Tibial nerve (tissue), 4 donors: Measurements from ENCODE around the gene EFCAB12. TPM values are rescaled to one million over a fixed set of nuclear protein-coding genes. Genes with fewer than 3 reads are reported as not detected.
A peak's percentile ranks its signal among the peaks of the same experiment; 100 is the strongest.

Experiments used
- DNase-seq, 2 donors: peaks; one replicate each; pipeline ENCODE4 v3.0.0-alpha.2; 2019; ENCODE audit warnings: low spot score in 2 of 2
- H3K27ac ChIP-seq, 4 donors: fragments of 200-600 bp; sonication (generic) in 3 of 4; one replicate each; pipeline ENCODE4 v1.5.1; 2017 to 2019; ENCODE audit warnings: mild to moderate bottlenecking in 1 of 4
- H3K27me3 ChIP-seq, 2 donors: fragments of 200-600 bp; sonication (generic) in 1 of 2; one replicate each; pipeline versions ENCODE4 v1.5.1 to v1.6.0; 2017 to 2019
- H3K36me3 ChIP-seq, 3 donors: fragments of 200-600 bp; sonication (generic); one replicate each; pipeline ENCODE4 v1.5.1; 2018 to 2019
- H3K4me1 ChIP-seq, 4 donors: fragments of 200-600 bp; sonication (generic) in 3 of 4; one replicate each; pipeline ENCODE4 v1.5.1; 2017 to 2019
- H3K4me3 ChIP-seq, 4 donors: fragments of 200-600 bp; sonication (generic) in 3 of 4; one replicate each; pipeline ENCODE4 v1.5.1; 2017 to 2019; ENCODE audit warnings: mild to moderate bottlenecking in 1 of 4, moderate library complexity in 1 of 4
- H3K9me3 ChIP-seq, 4 donors: fragments of 200-600 bp; sonication (generic) in 3 of 4; one replicate each; pipeline ENCODE4 v1.5.1; 2017 to 2019
- EP300 ChIP-seq, 2 donors: sonication (generic); formaldehyde crosslinking; IDR thresholded peaks; one replicate each; pipeline ENCODE4 v1.6.1; 2017; ENCODE audit warnings: antibody characterized with exemption in 2 of 2, mild to moderate bottlenecking in 1 of 2
- POLR2A ChIP-seq, 2 donors: fragments of 450-650 bp; IDR thresholded peaks; one replicate each; pipeline ENCODE4 v1.6.1; 2017; ENCODE audit warnings: antibody characterized with exemption in 2 of 2, mild to moderate bottlenecking in 2 of 2, moderate library complexity in 2 of 2
- WGBS, 2 donors: methylation state at CpG; one replicate each; pipeline ENCODE4 v1.1.5; 2018; 5-methylcytosine and 5-hydroxymethylcytosine counted together
- total RNA-seq, 4 donors: library from RNA; depleted of rRNA; stranded (reverse); fragments of >200 nt; gene quantifications; one replicate each; pipeline ENCODE4 v1.1.0, GENCODE V29; 2016
- TF ChIP-seq, protein P1 (sequence below), 5 experiments: fragments of 200-600 bp in 3 of 5; fragments of 450-650 bp in 2 of 5; sonication (generic) in 3 of 5; IDR thresholded peaks; one replicate each; pipeline ENCODE4 v1.5.1; 2016 to 2019; ENCODE audit warnings: antibody characterized with exemption in 5 of 5, mild to moderate bottlenecking in 3 of 5, moderate library complexity in 2 of 5

Gene EFCAB12
- total RNA-seq, 4 donors from 2014 or later: 0.22 to 2.2 (median 0.46) TPM

GRCh38 chr3:129358772-129359371, 69.6 kb downstream of the EFCAB12 start:
- H3K36me3 ChIP-seq: no peaks in the 10 kb centered on the region
- no peak for TF ChIP-seq EP300 (IDR thresholded peaks at IDR 0.05)
- TF ChIP-seq, protein P1, sequence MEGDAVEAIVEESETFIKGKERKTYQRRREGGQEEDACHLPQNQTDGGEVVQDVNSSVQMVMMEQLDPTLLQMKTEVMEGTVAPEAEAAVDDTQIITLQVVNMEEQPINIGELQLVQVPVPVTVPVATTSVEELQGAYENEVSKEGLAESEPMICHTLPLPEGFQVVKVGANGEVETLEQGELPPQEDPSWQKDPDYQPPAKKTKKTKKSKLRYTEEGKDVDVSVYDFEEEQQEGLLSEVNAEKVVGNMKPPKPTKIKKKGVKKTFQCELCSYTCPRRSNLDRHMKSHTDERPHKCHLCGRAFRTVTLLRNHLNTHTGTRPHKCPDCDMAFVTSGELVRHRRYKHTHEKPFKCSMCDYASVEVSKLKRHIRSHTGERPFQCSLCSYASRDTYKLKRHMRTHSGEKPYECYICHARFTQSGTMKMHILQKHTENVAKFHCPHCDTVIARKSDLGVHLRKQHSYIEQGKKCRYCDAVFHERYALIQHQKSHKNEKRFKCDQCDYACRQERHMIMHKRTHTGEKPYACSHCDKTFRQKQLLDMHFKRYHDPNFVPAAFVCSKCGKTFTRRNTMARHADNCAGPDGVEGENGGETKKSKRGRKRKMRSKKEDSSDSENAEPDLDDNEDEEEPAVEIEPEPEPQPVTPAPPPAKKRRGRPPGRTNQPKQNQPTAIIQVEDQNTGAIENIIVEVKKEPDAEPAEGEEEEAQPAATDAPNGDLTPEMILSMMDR (IDR thresholded peaks at IDR 0.05): no peak
- TF ChIP-seq POLR2A (IDR thresholded peaks at IDR 0.05): no peak
- H3K27me3 ChIP-seq: no peaks in the 10 kb centered on the region
- no peaks in the 10 kb centered on the region for H3K4me1 ChIP-seq
- H3K4me3 ChIP-seq: no peak overlapping the region
- H3K27ac ChIP-seq: no peak overlapping the region
- no peaks in the 10 kb centered on the region for H3K9me3 ChIP-seq
- whole genome bisulfite sequencing, 2 donors: 56 to 70% methylated on average over 17 to 18 of the region's 18 CpGs
- DNase-seq: no peak

DNA sequence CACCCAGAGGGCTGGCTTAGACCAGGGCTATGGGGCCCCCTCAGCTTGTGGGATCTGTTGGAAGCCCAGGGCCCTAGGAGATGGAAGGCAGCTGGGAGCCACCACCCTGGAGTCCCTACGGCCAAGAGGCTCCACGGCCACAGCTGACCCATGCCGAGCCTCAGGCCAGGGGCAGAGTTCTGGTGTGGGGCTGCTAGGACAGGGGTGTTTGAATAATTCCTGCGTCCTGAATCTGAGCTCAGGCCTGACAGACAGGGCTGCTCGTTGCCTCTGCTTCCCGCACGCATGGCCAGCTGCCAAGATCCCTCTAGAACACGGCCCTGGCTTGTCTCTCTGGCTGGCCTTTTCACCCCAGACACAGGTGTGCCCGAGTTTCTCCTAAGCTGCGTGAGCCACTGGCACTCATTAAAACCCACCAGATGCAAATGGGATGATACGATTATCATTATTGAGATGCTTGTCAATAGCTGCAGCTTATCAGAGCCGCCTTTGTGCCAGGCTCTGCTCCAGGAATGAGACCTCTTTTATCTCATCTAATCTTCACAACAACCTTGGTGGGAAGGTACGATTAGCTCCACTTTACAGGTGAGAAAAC, 70.2 kb downstream of the EFCAB12 start:
- TF ChIP-seq EP300 (IDR thresholded peaks at IDR 0.05) (no peak), POLR2A (IDR thresholded peaks at IDR 0.05) (no peak)
- TF ChIP-seq, protein P1 (IDR thresholded peaks at IDR 0.05): no peak
- Histone ChIP-seq H3K9me3 (no peaks in the 10 kb centered on the region), H3K36me3 (no peaks in the 10 kb centered on the region), H3K27ac (no peak overlapping the region), H3K4me3 (no peak overlapping the region), H3K4me1 (no peaks in the 10 kb centered on the region), H3K27me3 (no peaks in the 10 kb centered on the region)
- 59 to 65% methylated on average over 9 to 12 of the region's 13 CpGs for WGBS, 2 donors
- DNase-seq: no peak

GRCh38 chr3:129357616-129358015, 70.8 kb downstream of the EFCAB12 start:
- H3K4me3 ChIP-seq: no peak overlapping the region
- no peak for TF ChIP-seq EP300 (IDR thresholded peaks at IDR 0.05)
- TF ChIP-seq POLR2A (IDR thresholded peaks at IDR 0.05): no peak
- TF ChIP-seq, protein P1 (IDR thresholded peaks at IDR 0.05): no peak
- H3K36me3 ChIP-seq: no peaks in the 10 kb centered on the region
- no peaks in the 10 kb centered on the region for H3K9me3 ChIP-seq
- no peaks in the 10 kb centered on the region for H3K27me3 ChIP-seq
- no peak for DNase-seq
- H3K4me1 ChIP-seq: no peaks in the 10 kb centered on the region
- WGBS, 2 donors: 85 to 89% methylated on average over 9 of the region's 9 CpGs
- H3K27ac ChIP-seq: no peak overlapping the region

GRCh38 chr3:129356756-129357425, 71.5 kb downstream of the EFCAB12 start:
- no peak for TF ChIP-seq POLR2A (IDR thresholded peaks at IDR 0.05)
- H3K27me3 ChIP-seq: no peaks in the 10 kb centered on the region
- no peaks in the 10 kb centered on the region for H3K4me1 ChIP-seq
- DNase-seq: no peak
- H3K27ac ChIP-seq: no peak overlapping the region
- H3K9me3 ChIP-seq: no peaks in the 10 kb centered on the region
- 75 to 81% methylated on average over 7 to 8 of the region's 10 CpGs for WGBS, 2 donors
- H3K36me3 ChIP-seq: no peaks in the 10 kb centered on the region
- no peak overlapping the region for H3K4me3 ChIP-seq

- peak overlapping the region in 1 of 4 donors; percentile 21 for H3K27ac ChIP-seq
- DNase-seq: no peak
- no peaks in the 10 kb centered on the region for H3K36me3 ChIP-seq
- WGBS, 2 donors: 51 to 60% methylated on average over 4 to 5 of the region's 5 CpGs
- H3K4me1 ChIP-seq: no peaks in the 10 kb centered on the region
- TF ChIP-seq EP300 (IDR thresholded peaks at IDR 0.05): no peak
- TF ChIP-seq, protein P1 (IDR thresholded peaks at IDR 0.05): no peak
- TF ChIP-seq POLR2A (IDR thresholded peaks at IDR 0.05): no peak
- no peaks in the 10 kb centered on the region for H3K27me3 ChIP-seq
- H3K4me3 ChIP-seq: no peak overlapping the region
- no peaks in the 10 kb centered on the region for H3K9me3 ChIP-seq
These were observed 74.9 kb downstream of the EFCAB12 start for GRCh38 chr3:129353589-129353941.
